CD4-positive, alpha-beta memory T cell (primary cell): Measurements from ENCODE around the gene ASTN2. TPM values are rescaled to one million over a fixed set of nuclear protein-coding genes. Genes with fewer than 3 reads are reported as not detected.

Source experiments
- CTCF ChIA-PET: fragments of 350-600 bp; sonication (Branson Sonifier 250); formaldehyde crosslinking; loops from one replicate; lab custom pipeline; 2021; ENCODE audit warnings: inconsistent platforms; ENCODE audit not compliant: partially characterized antibody; lab: Charles Lee
- POLR2A ChIA-PET: fragments of 350-600 bp; sonication (Branson Sonifier 250); formaldehyde crosslinking; loops from one replicate; lab custom pipeline; 2021; ENCODE audit not compliant: partially characterized antibody; lab: Charles Lee
- DNase-seq, 5 donors: peaks; one replicate each; pipeline versions ENCODE4 v3.0.0 to v3.0.0-alpha.2; 2020 to 2022; ENCODE audit warnings: mixed read lengths in 1 of 5
- H3K27ac ChIP-seq: one replicate; pipeline ENCODE4 v1.7.0; 2013; ENCODE audit warnings: low read depth, low read length
- H3K27me3 ChIP-seq: 2 replicates; pipeline ENCODE4 v1.7.0; 2013; ENCODE audit warnings: mild to moderate bottlenecking, low read length, moderate library complexity; ENCODE audit not compliant: insufficient read depth
- H3K36me3 ChIP-seq: 2 replicates; pipeline ENCODE4 v1.7.0; 2013; ENCODE audit warnings: mild to moderate bottlenecking, low read length, moderate library complexity; ENCODE audit not compliant: insufficient read depth
- H3K4me1 ChIP-seq: 2 replicates; pipeline ENCODE4 v1.7.0; 2013; ENCODE audit warnings: mild to moderate bottlenecking, low read length, moderate library complexity; ENCODE audit not compliant: insufficient read depth
- H3K4me3 ChIP-seq, 2 donors: one replicate each; pipeline ENCODE4 v1.7.0; 2013; ENCODE audit warnings: low read length in 2 of 2, mild to moderate bottlenecking in 1 of 2
- H3K9me3 ChIP-seq, 2 donors: one replicate each; pipeline ENCODE4 v1.7.0; 2013; ENCODE audit warnings: low read length in 2 of 2, control low read depth in 1 of 2; ENCODE audit not compliant: control insufficient read depth in 1 of 2
- H3K27ac Mint-ChIP-seq, 7 donors: one replicate each; pipeline ENCODE4 v1.8.0; 2020 to 2021; ENCODE audit warnings: mixed read lengths in 7 of 7, mild to moderate bottlenecking in 6 of 7, inconsistent platforms in 3 of 7, moderate library complexity in 3 of 7
- H3K27me3 Mint-ChIP-seq, 2 donors: one replicate each; pipeline ENCODE4 v1.8.0; 2020 to 2021; ENCODE audit warnings: mixed read lengths in 2 of 2
- H3K36me3 Mint-ChIP-seq, 2 donors: one replicate each; pipeline ENCODE4 v1.8.0; 2020 to 2021; ENCODE audit warnings: mixed read lengths in 2 of 2, inconsistent platforms in 1 of 2, mild to moderate bottlenecking in 1 of 2
- H3K4me1 Mint-ChIP-seq, 4 donors: one replicate each; pipeline ENCODE4 v1.8.0; 2020 to 2021; ENCODE audit warnings: mixed read lengths in 4 of 4, mild to moderate bottlenecking in 1 of 4
- H3K4me3 Mint-ChIP-seq, 8 donors: one replicate each; pipeline ENCODE4 v1.8.0; 2020 to 2021; ENCODE audit warnings: mixed read lengths in 8 of 8, mild to moderate bottlenecking in 7 of 8, moderate library complexity in 6 of 8, inconsistent platforms in 3 of 8
- H3K9me3 Mint-ChIP-seq, 8 donors: one replicate each; pipeline ENCODE4 v1.8.0; 2020 to 2021; ENCODE audit warnings: mixed read lengths in 8 of 8, mild to moderate bottlenecking in 5 of 8, inconsistent platforms in 3 of 8, moderate library complexity in 1 of 8
- intact Hi-C: fragments of 100-400 bp; cut with micrococcal nuclease; formaldehyde crosslinking; loops from one replicate; pipeline ENCODE4 v1.15.1; 2023
- polyA plus RNA-seq, 2 donors: library from polyadenylated mRNA; unstranded; fragments of 300-500 nt; fragmentation: Illumina TruSeq; gene quantifications; one replicate each; pipeline ENCODE4 v1.2.3, GENCODE V29; 2021
- total RNA-seq, 2 experiments: library from RNA; stranded (reverse); gene quantifications; one replicate each; pipeline ENCODE4 v1.2.3, GENCODE V29; 2021

Gene ASTN2
- total and polyA plus RNA-seq, 4 experiments from 2014 or later, result 2.7 to 5.9 (median 4.8) TPM

- no peaks in the 10 kb centered on the region for H3K4me1 Mint-ChIP-seq
- no peak for DNase-seq
- intact Hi-C loops, result no loop called here
- peaks cover 0 to 7% (median 2%) of the 10 kb centered on the region in 8 donors for H3K9me3 Mint-ChIP-seq
- no peaks in the 10 kb centered on the region for H3K36me3 Mint-ChIP-seq
- CTCF ChIA-PET, result no interaction called here
- H3K27me3 Mint-ChIP-seq, result peaks cover 0 to 3% of the 10 kb centered on the region in 2 donors
- no peak overlapping the region for H3K27ac ChIP-seq
- no peak overlapping the region for H3K27ac Mint-ChIP-seq
- no peaks in the 10 kb centered on the region for H3K4me1 ChIP-seq
- H3K36me3 ChIP-seq, result no peaks in the 10 kb centered on the region
- no peaks in the 10 kb centered on the region for H3K9me3 ChIP-seq
- H3K4me3 Mint-ChIP-seq, result no peak overlapping the region
- no peak overlapping the region for H3K4me3 ChIP-seq
- H3K27me3 ChIP-seq, result no peaks in the 10 kb centered on the region
- POLR2A ChIA-PET, result no interaction called here
Measured at GRCh38 chr9:116883676-116884075, 531.2 kb downstream of the ASTN2 start.

DNA sequence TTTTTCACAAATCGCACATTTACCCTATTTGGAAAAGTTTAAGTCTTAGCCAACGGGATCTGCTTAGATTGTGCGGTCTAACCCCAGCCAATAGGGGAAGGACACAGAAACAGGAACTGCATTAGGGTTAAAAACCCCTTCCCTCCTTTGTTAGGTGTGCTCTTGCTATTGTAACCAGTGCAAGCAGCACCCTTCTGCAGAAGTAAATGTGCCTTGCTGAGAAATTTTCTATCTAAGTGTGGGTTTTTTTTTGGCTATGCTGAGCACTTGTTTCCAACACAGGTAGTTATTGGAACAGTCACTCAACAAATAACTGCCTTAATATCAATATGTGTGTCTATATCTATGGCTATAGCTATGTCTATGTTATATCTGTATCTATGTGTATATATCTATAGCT lies 537.8 kb downstream of the ASTN2 start:
- no peaks in the 10 kb centered on the region for H3K27me3 ChIP-seq
- Mint-ChIP-seq H3K27ac (no peak overlapping the region), H3K4me1 (no peaks in the 10 kb centered on the region), H3K4me3 (no peak overlapping the region), H3K27me3 (peaks cover 3% of the 10 kb centered on the region in 2 donors), H3K9me3 (peaks cover 2 to 32% (median 24%) of the 10 kb centered on the region in 8 donors), H3K36me3 (peaks cover 0 to 1% of the 10 kb centered on the region in 2 donors)
- no peak for DNase-seq
- ChIA-PET CTCF (no interaction called here), POLR2A (no interaction called here)
- H3K4me1 ChIP-seq, result no peaks in the 10 kb centered on the region
- no peak overlapping the region for H3K27ac ChIP-seq
- no peak overlapping the region for H3K4me3 ChIP-seq
- H3K36me3 ChIP-seq, result no peaks in the 10 kb centered on the region
- intact Hi-C loops, result no loop called here
- H3K9me3 ChIP-seq, result peaks cover 0 to 9% of the 10 kb centered on the region in 2 donors

GRCh38 chr9:116875576-116875975 lies 539.3 kb downstream of the ASTN2 start:
- H3K27me3 ChIP-seq, result no peaks in the 10 kb centered on the region

DNA sequence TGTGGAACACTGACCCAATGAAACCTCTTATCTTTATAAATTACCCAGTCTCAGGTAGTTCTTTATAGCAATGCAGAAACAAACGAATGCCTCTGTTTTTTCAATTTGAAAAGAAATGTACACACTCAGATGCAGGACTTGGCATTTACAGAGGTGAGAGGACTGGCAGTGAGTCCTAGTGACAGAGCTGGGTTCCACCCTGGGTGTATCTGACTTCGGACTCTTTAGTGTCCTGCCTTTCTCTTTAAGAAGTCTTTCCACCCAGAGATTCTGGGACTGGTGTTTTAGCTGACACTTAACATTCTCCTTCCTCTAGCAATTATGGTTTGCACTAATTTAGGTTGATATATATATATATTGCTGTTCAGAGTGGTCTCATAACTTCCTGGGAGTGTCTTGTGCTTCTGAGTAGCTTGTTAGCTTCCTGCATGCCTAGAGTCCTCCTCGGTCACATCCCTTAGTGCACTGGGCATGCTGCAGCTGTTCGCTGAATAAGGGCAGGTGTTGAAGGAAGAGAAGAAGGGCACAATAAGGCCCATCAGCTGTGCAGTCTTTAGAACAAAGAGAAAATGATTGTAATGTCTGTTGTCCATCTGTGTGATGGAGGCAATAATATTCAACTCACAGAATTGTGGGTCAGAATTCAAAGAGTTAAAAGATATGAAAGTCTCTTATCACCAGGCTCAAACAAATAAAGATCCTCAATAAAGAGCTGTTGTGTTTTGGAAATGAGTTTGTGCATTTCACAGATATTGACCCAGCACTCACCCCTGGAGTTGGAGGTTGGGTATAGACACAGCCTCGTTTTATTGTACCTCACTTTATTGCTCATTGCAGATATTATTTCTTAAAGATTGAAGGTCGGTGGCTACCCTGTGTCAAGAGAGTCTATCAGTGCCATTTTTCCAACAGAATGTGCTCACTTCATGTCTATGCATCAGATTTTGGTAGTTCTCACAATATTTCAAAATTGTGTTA lies 540.6 kb downstream of the ASTN2 start:
- Mint-ChIP-seq H3K4me1 (no peaks in the 10 kb centered on the region), H3K36me3 (peaks cover 0 to 1% of the 10 kb centered on the region in 2 donors), H3K9me3 (peaks cover 2 to 32% (median 24%) of the 10 kb centered on the region in 8 donors), H3K27ac (no peak overlapping the region), H3K4me3 (no peak overlapping the region), H3K27me3 (peaks cover 3% of the 10 kb centered on the region in 2 donors)
- POLR2A ChIA-PET, result no interaction called here
- Histone ChIP-seq H3K36me3 (no peaks in the 10 kb centered on the region), H3K27me3 (no peaks in the 10 kb centered on the region), H3K9me3 (peaks cover 0 to 9% of the 10 kb centered on the region in 2 donors), H3K4me1 (no peaks in the 10 kb centered on the region), H3K4me3 (no peak overlapping the region), H3K27ac (no peak overlapping the region)
- intact Hi-C loops, result no loop called here
- CTCF ChIA-PET, result interaction anchor here (1.0 kb wide), 1 partner anchor 13 kb away, joined by 5 read pairs; no protein-coding TSS in a partner anchor
- DNase-seq, result no peak

More at GRCh38 chr9:116875576-116875975, 539.3 kb downstream of the ASTN2 start:
- intact Hi-C loops, result no loop called here
- H3K9me3 Mint-ChIP-seq, result peaks cover 2 to 32% (median 24%) of the 10 kb centered on the region in 8 donors
- ChIA-PET CTCF (no interaction called here), POLR2A (no interaction called here)
- no peak overlapping the region for H3K27ac Mint-ChIP-seq
- H3K4me1 Mint-ChIP-seq, result no peaks in the 10 kb centered on the region
- peaks cover 0 to 1% of the 10 kb centered on the region in 2 donors for H3K36me3 Mint-ChIP-seq
- H3K9me3 ChIP-seq, result peaks cover 0 to 9% of the 10 kb centered on the region in 2 donors
- no peak overlapping the region for H3K27ac ChIP-seq
- no peak overlapping the region for H3K4me3 ChIP-seq
- no peak overlapping the region for H3K4me3 Mint-ChIP-seq
- H3K4me1 ChIP-seq, result no peaks in the 10 kb centered on the region
- DNase-seq, result no peak
- H3K27me3 Mint-ChIP-seq, result peaks cover 3% of the 10 kb centered on the region in 2 donors
- H3K36me3 ChIP-seq, result no peaks in the 10 kb centered on the region

- Mint-ChIP-seq H3K9me3 (peaks cover 2 to 28% (median 23%) of the 10 kb centered on the region in 8 donors), H3K4me3 (no peak overlapping the region), H3K4me1 (no peaks in the 10 kb centered on the region), H3K27me3 (peaks cover 0 to 3% of the 10 kb centered on the region in 2 donors), H3K27ac (no peak overlapping the region), H3K36me3 (peaks cover 0 to 1% of the 10 kb centered on the region in 2 donors)
- Histone ChIP-seq H3K27ac (no peak overlapping the region), H3K4me3 (no peak overlapping the region), H3K4me1 (no peaks in the 10 kb centered on the region), H3K36me3 (no peaks in the 10 kb centered on the region), H3K27me3 (no peaks in the 10 kb centered on the region), H3K9me3 (peaks cover 0 to 9% of the 10 kb centered on the region in 2 donors)
- POLR2A ChIA-PET, result no interaction called here
- DNase-seq, result no peak
- CTCF ChIA-PET, result interaction anchor here (1.0 kb wide), 1 partner anchor 12 kb away, joined by 5 read pairs; no protein-coding TSS in a partner anchor
- intact Hi-C loops, result no loop called here
Measured at GRCh38 chr9:116873491-116873890, 541.4 kb downstream of the ASTN2 start.

- CTCF ChIA-PET, result interaction anchor here (0.9 to 2.1 kb wide), 2 partner anchors 10 to 14 kb away, joined by 3 to 9 read pairs; no protein-coding TSS in a partner anchor
- peaks cover 2 to 8% (median 6%) of the 10 kb centered on the region in 8 donors for H3K9me3 Mint-ChIP-seq
- no peaks in the 10 kb centered on the region for H3K27me3 ChIP-seq
Measured at GRCh38 chr9:116870566-116870965, 544.3 kb downstream of the ASTN2 start.

GRCh38 chr9:116868201-116868600 lies 546.7 kb downstream of the ASTN2 start:
- Histone ChIP-seq H3K9me3 (no peaks in the 10 kb centered on the region), H3K4me1 (no peaks in the 10 kb centered on the region), H3K27me3 (no peaks in the 10 kb centered on the region), H3K4me3 (no peak overlapping the region), H3K27ac (no peak overlapping the region), H3K36me3 (no peaks in the 10 kb centered on the region)
- Mint-ChIP-seq H3K9me3 (peaks cover 0 to 4% (median under 1%) of the 10 kb centered on the region in 8 donors), H3K36me3 (no peaks in the 10 kb centered on the region), H3K27ac (no peak overlapping the region), H3K27me3 (peaks cover 0 to 3% of the 10 kb centered on the region in 2 donors), H3K4me3 (peak overlapping the region in 1 of 8 donors; percentile 40), H3K4me1 (no peaks in the 10 kb centered on the region)
- ChIA-PET POLR2A (no interaction called here), CTCF (no interaction called here)
- DNase-seq, result no peak
- intact Hi-C loops, result loop anchor here (10.0 kb wide), 1 partner anchor 273 kb away; no protein-coding TSS in a partner anchor

More at GRCh38 chr9:116870566-116870965, 544.3 kb downstream of the ASTN2 start:
- Mint-ChIP-seq H3K4me3 (no peak overlapping the region), H3K27ac (no peak overlapping the region), H3K36me3 (no peaks in the 10 kb centered on the region), H3K27me3 (peaks cover 0 to 3% of the 10 kb centered on the region in 2 donors), H3K4me1 (no peaks in the 10 kb centered on the region)
- Histone ChIP-seq H3K27ac (no peak overlapping the region), H3K36me3 (no peaks in the 10 kb centered on the region), H3K9me3 (no peaks in the 10 kb centered on the region), H3K4me1 (no peaks in the 10 kb centered on the region), H3K4me3 (no peak overlapping the region)
- intact Hi-C loops, result no loop called here
- DNase-seq, result no peak
- POLR2A ChIA-PET, result no interaction called here
